Smooth muscle cell (in vitro differentiated cells): ENCODE results near the gene KCNIP4. TPM values are rescaled to one million over a fixed set of nuclear protein-coding genes. Genes with fewer than 3 reads are reported as not detected.

Experiments
- DNase-seq: peaks from one replicate; lab custom pipeline; 2025; ENCODE audit not compliant: unreplicated experiment; lab: John Stamatoyannopoulos, UW
- H2AFZ ChIP-seq: fragments of 200-600 bp; sonication (generic); 2 replicates; pipeline ENCODE4 v1.6.0; 2016; ENCODE audit warnings: antibody characterized with exemption, low read depth, mild to moderate bottlenecking
- H3F3A ChIP-seq: fragments of 200-600 bp; sonication (generic); 2 replicates; pipeline ENCODE4 v1.6.0; 2017; ENCODE audit warnings: antibody characterized with exemption, low read depth
- H3K27ac ChIP-seq: fragments of 200-600 bp; sonication (generic); 2 replicates; pipeline ENCODE4 v1.5.1; 2016; ENCODE audit warnings: low read depth, mild to moderate bottlenecking
- H3K27me3 ChIP-seq: fragments of 200-600 bp; sonication (generic); 2 replicates; pipeline ENCODE4 v1.6.1; 2016; ENCODE audit warnings: low read depth, mild to moderate bottlenecking
- H3K36me3 ChIP-seq: fragments of 200-600 bp; sonication (generic); 2 replicates; pipeline ENCODE4 v1.5.1; 2016; ENCODE audit warnings: low read depth
- H3K4me1 ChIP-seq: fragments of 200-600 bp; sonication (generic); 2 replicates; pipeline ENCODE4 v1.5.1; 2016; ENCODE audit warnings: low read depth
- H3K4me2 ChIP-seq: fragments of 200-600 bp; sonication (generic); 2 replicates; pipeline ENCODE4 v1.6.0; 2016; ENCODE audit warnings: mild to moderate bottlenecking
- H3K4me3 ChIP-seq: fragments of 200-600 bp; sonication (generic); 2 replicates; pipeline ENCODE4 v1.5.1; 2016; ENCODE audit warnings: mild to moderate bottlenecking
- H3K79me2 ChIP-seq: fragments of 200-600 bp; sonication (generic); 2 replicates; pipeline ENCODE4 v1.6.0; 2016; ENCODE audit warnings: low read depth, mild to moderate bottlenecking
- H3K9ac ChIP-seq: fragments of 200-600 bp; sonication (generic); 2 replicates; pipeline ENCODE4 v1.6.0; 2016; ENCODE audit warnings: low read depth
- H3K9me3 ChIP-seq: fragments of 200-600 bp; sonication (generic); replicated peaks from 2 replicates; pipeline ENCODE4 v1.5.1; 2016; ENCODE audit warnings: low read depth
- H4K20me1 ChIP-seq: fragments of 200-600 bp; sonication (generic); 2 replicates; pipeline ENCODE4 v1.6.0; 2016; ENCODE audit warnings: low read depth
- CTCF ChIP-seq: fragments of 200-600 bp; sonication (generic); IDR thresholded peaks from 2 replicates; pipeline ENCODE4 v1.5.1; 2017; ENCODE audit warnings: borderline replicate concordance, mild to moderate bottlenecking, antibody characterized with exemption; ENCODE audit not compliant: insufficient read depth, poor library complexity, severe bottlenecking
- WGBS: methylation state at CpG from one replicate; pipeline ENCODE4 v1.1.7; 2016; ENCODE audit warnings: low lambda C conversion rate; 5-methylcytosine and 5-hydroxymethylcytosine counted together
- polyA plus RNA-seq: library from polyadenylated mRNA; unstranded; fragments of >200 nt; fragmentation: Nextera tagmentation; extraction: Ambion mirVana; gene quantifications from 2 replicates; pipeline ENCODE4 v1.2.1, GENCODE V29; 2016
- total RNA-seq: library from RNA; depleted of rRNA; stranded (reverse); fragments of >200 nt; gene quantifications from 2 replicates; pipeline ENCODE4 v1.2.3, GENCODE V29; 2014

The KCNIP4 gene
- total and polyA plus RNA-seq, 2 experiments from 2014 or later, result 0.07 TPM; not detected in 1

DNA sequence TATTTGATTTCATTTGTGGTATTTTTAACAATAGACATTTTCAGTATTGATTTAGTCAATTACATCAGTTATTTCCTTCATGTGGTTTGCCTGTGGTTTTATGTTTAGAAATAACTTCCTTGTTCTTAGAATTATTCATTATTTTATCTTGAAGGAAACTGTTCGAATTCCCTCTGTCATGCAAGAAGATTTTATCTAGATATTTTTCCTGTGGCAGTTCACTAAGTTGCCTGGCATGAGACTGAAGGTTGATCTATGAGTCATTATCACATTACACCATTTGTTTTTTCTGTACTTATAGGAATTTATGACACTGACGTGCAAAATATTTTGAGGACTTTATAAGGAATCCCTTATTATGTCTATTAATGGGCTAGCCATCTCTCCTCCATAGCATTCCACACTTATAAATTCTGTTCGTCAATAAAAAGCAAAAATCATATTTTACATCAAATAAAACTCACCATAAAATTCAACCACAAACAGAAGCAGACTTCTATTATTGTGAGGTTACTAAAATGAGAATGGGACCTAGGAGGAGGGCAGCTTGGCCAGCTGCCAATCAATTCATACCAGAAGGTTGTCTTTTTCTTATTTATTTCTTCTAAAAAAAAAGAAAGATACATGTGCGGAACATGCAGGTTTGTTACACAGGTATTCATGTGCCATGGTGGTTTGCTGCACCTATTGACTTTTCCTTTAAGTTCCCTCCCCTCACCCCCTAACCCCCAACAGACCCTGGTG, 179.0 kb downstream of the KCNIP4 start:
- DNase-seq, result no peak
- Histone ChIP-seq H3K27ac (peak overlapping the region; percentile 29), H3K4me3 (no peak overlapping the region), H4K20me1 (no peaks in the 10 kb centered on the region), H3F3A (no peaks in the 10 kb centered on the region), H3K36me3 (no peaks in the 10 kb centered on the region), H3K4me1 (no peaks in the 10 kb centered on the region), H3K4me2 (peak overlapping the region; percentile 39), H3K79me2 (no peaks in the 10 kb centered on the region), H3K9me3 (no peaks in the 10 kb centered on the region), H3K9ac (no peak overlapping the region), H3K27me3 (no peaks in the 10 kb centered on the region), H2AFZ (no peak overlapping the region)
- no peak for TF ChIP-seq CTCF
- WGBS, result 72% methylated on average over 4 of the region's 4 CpGs

DNA sequence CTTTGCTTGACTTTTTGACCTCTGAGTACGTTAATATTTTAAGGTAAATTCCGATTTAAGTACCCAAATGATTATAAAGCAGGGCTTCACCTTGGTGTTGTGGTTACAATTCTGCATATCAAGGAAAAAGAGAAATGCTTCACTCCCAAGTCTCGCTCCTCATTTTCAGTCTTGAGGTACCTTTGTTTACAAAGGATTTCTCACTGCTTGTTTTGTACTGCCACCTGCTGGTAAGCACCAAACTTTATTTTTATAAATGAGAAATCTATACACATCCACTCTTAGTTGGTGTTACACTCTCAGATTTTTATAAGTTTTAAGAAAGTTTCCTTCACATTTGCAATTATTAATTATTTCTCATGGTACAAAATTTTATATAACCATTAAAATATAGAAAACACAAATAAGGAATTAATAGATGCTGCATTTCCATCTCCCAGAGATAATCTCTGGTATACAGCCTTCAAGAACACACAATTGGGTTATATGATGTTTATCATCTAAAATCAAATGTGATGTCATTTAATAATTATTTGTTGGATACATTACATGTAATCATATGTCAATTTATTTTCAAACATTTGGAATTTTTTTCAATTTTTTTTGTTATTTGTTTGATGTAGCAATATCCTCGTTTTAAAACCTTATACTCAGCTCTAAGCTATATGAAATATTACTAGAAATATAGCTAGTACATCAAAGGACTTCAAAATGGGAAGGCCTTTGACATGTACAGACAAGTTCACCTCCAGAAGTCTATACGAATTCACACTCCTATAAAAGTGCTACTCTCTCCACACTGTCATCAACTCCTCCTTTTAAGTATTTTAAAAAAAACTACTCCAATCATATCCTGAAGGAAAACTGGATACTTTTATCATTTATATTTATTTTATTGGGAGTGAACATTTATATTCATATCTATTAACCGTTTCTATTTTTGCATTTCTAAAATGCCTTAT, 179.9 kb downstream of the KCNIP4 start:
- no peaks in the 10 kb centered on the region for H3K27me3 ChIP-seq
- H3K4me3 ChIP-seq, result no peak overlapping the region
- peak overlapping the region; percentile 79 for H3K4me2 ChIP-seq
- H3K27ac ChIP-seq, result peak overlapping the region; percentile 29
- H3K9me3 ChIP-seq, result no peaks in the 10 kb centered on the region
- no peak for DNase-seq
- H3F3A ChIP-seq, result no peaks in the 10 kb centered on the region
- H3K4me1 ChIP-seq, result no peaks in the 10 kb centered on the region
- H3K9ac ChIP-seq, result no peak overlapping the region
- TF ChIP-seq CTCF, result peak; percentile 79
- WGBS, result 42% methylated on average over 6 of the region's 6 CpGs
- H3K79me2 ChIP-seq, result no peaks in the 10 kb centered on the region
- no peaks in the 10 kb centered on the region for H3K36me3 ChIP-seq
- peak overlapping the region; percentile 83 for H2AFZ ChIP-seq
- H4K20me1 ChIP-seq, result no peaks in the 10 kb centered on the region

DNA sequence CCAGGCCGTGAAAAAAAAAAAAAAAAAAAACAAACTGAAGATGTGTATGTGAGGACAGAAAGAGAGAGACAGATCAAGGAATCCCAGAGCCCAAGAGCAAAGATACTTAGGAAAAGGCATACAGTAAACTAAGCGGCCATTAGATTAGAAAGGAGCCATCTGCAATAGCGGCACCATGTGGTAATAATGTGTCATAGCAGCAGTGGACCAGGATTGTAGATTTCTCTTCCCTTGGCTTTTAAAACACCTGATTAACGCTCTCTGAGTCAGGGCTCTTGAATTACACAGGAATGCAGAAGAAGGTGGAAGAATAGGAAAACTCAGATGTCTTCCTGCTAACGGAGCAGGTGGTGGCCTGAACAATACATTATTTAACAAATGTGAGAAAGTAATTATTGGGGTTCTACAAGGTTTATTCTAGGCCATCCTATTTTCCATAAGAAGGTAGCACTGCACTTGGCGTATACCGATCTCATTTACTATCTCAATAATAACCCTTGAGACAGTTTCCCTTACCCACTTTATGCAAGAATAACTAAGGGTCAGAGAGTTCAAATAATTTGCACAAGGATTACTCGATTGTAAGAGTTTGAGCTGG, 182.7 kb downstream of the KCNIP4 start:
- 27% methylated on average over 8 of the region's 8 CpGs for WGBS
- no peaks in the 10 kb centered on the region for H3K79me2 ChIP-seq
- TF ChIP-seq CTCF, result peak; percentile 92
- no peaks in the 10 kb centered on the region for H4K20me1 ChIP-seq
- no peak overlapping the region for H3K4me3 ChIP-seq
- H3K4me2 ChIP-seq, result no peak overlapping the region
- no peaks in the 10 kb centered on the region for H3K9me3 ChIP-seq
- DNase-seq, result no peak
- no peak overlapping the region for H2AFZ ChIP-seq
- no peaks in the 10 kb centered on the region for H3K4me1 ChIP-seq
- no peaks in the 10 kb centered on the region for H3K36me3 ChIP-seq
- H3K27ac ChIP-seq, result no peak overlapping the region
- H3F3A ChIP-seq, result no peaks in the 10 kb centered on the region
- no peaks in the 10 kb centered on the region for H3K27me3 ChIP-seq
- no peak overlapping the region for H3K9ac ChIP-seq
